Nephron (organoid): ENCODE data around the gene ALG10.
"Not testable (repeated sequence)": the region's sequence is repeated elsewhere in the genome, so short reads cannot be mapped to it uniquely, and the experiment has no call there.

Experiments used
- H3K27ac Mint-ChIP-seq, 3 experiments: 2 replicates each; pipeline ENCODE4 v1.8.0; 2020; ENCODE audit warnings: mixed read lengths in 3 of 3, mild to moderate bottlenecking in 2 of 3, moderate library complexity in 1 of 3
- H3K27me3 Mint-ChIP-seq: 2 replicates; pipeline ENCODE4 v1.8.0; 2021; ENCODE audit warnings: low read depth, mild to moderate bottlenecking, moderate library complexity, mixed read lengths
- H3K36me3 Mint-ChIP-seq: 2 replicates; pipeline ENCODE4 v1.8.0; 2020; ENCODE audit warnings: low read depth, mixed read lengths
- H3K4me1 Mint-ChIP-seq: 2 replicates; pipeline ENCODE4 v1.8.0; 2020; ENCODE audit warnings: mixed read lengths
- H3K4me3 Mint-ChIP-seq, 3 experiments: 2 replicates each; pipeline ENCODE4 v1.8.0; 2020; ENCODE audit warnings: mild to moderate bottlenecking in 3 of 3, mixed read lengths in 3 of 3, moderate library complexity in 2 of 3
- H3K9me3 Mint-ChIP-seq: 2 replicates; pipeline ENCODE4 v1.8.0; 2020; ENCODE audit warnings: mixed read lengths
- CTCF ChIP-seq, 3 experiments: fragments of 200-600 bp; sonication (generic); IDR thresholded peaks; one replicate each; pipeline ENCODE4 v1.5.0; 2021; ENCODE audit warnings: antibody characterized with exemption in 3 of 3; ENCODE audit not compliant: unreplicated experiment in 3 of 3

ALG10 gene

GRCh38 chr12:34033628-34034296 is 11.5 kb downstream of the ALG10 start:
- Mint-ChIP-seq H3K27ac (no peak overlapping the region), H3K27me3 (no peaks in the 10 kb centered on the region)

GRCh38 chr12:34038357-34038756 is 16.1 kb downstream of the ALG10 start:
- H3K4me3 Mint-ChIP-seq, H3K27me3 Mint-ChIP-seq, H3K9me3 Mint-ChIP-seq, H3K4me1 Mint-ChIP-seq, H3K36me3 Mint-ChIP-seq, H3K27ac Mint-ChIP-seq: not testable (repeated sequence)
- peak in 1 of 3 experiments; percentile 11 for TF ChIP-seq CTCF (IDR thresholded peaks at IDR 0.05; ENCODE audit: unreplicated experiment in 3 of 3)

More at GRCh38 chr12:34033628-34034296, 11.5 kb downstream of the ALG10 start:
- no peaks in the 10 kb centered on the region for H3K36me3 Mint-ChIP-seq
- H3K9me3 Mint-ChIP-seq: no peaks in the 10 kb centered on the region
- no peak overlapping the region for H3K4me3 Mint-ChIP-seq
- peak; percentile 43 to 62 (median 44) for TF ChIP-seq CTCF (IDR thresholded peaks at IDR 0.05; ENCODE audit: unreplicated experiment in 3 of 3)
- no peaks in the 10 kb centered on the region for H3K4me1 Mint-ChIP-seq

GRCh38 chr12:34046570-34046969 is 24.3 kb downstream of the ALG10 start:
- H3K4me3 Mint-ChIP-seq: no peak overlapping the region
- no peaks in the 10 kb centered on the region for H3K36me3 Mint-ChIP-seq
- H3K27ac Mint-ChIP-seq: no peak overlapping the region
- H3K27me3 Mint-ChIP-seq: no peaks in the 10 kb centered on the region
- TF ChIP-seq CTCF (IDR thresholded peaks at IDR 0.05; ENCODE audit: unreplicated experiment in 3 of 3): no peak
- no peaks in the 10 kb centered on the region for H3K4me1 Mint-ChIP-seq
- H3K9me3 Mint-ChIP-seq: peaks cover 39% of the 10 kb centered on the region

GRCh38 chr12:34047855-34048254 is 25.6 kb downstream of the ALG10 start:
- H3K27ac Mint-ChIP-seq, H3K4me3 Mint-ChIP-seq, H3K36me3 Mint-ChIP-seq, H3K27me3 Mint-ChIP-seq, H3K4me1 Mint-ChIP-seq: not testable (repeated sequence)
- peaks cover 52% of the 10 kb centered on the region for H3K9me3 Mint-ChIP-seq

GRCh38 chr12:34048714-34049113 is 26.4 kb downstream of the ALG10 start:
- H3K4me1 Mint-ChIP-seq: no peaks in the 10 kb centered on the region
- H3K27me3 Mint-ChIP-seq: no peaks in the 10 kb centered on the region
- peaks cover 56% of the 10 kb centered on the region for H3K9me3 Mint-ChIP-seq
- no peaks in the 10 kb centered on the region for H3K36me3 Mint-ChIP-seq
- H3K4me3 Mint-ChIP-seq: no peak overlapping the region
- TF ChIP-seq CTCF (IDR thresholded peaks at IDR 0.05; ENCODE audit: unreplicated experiment in 3 of 3): no peak
- no peak overlapping the region for H3K27ac Mint-ChIP-seq

- H3K4me1 Mint-ChIP-seq: no peaks in the 10 kb centered on the region
- no peaks in the 10 kb centered on the region for H3K27me3 Mint-ChIP-seq
- H3K4me3 Mint-ChIP-seq: no peak overlapping the region
- peaks cover 56% of the 10 kb centered on the region for H3K9me3 Mint-ChIP-seq
- no peaks in the 10 kb centered on the region for H3K36me3 Mint-ChIP-seq
- H3K27ac Mint-ChIP-seq: no peak overlapping the region
- no peak for TF ChIP-seq CTCF (IDR thresholded peaks at IDR 0.05; ENCODE audit: unreplicated experiment in 3 of 3)
These were observed 29.2 kb downstream of the ALG10 start for GRCh38 chr12:34051486-34051885.
